ENCODE results near the gene MRRF.
"Not testable (repeated sequence)": the region's sequence is repeated elsewhere in the genome, so short reads cannot be mapped to it uniquely, and the experiment has no call there.

The MRRF gene

DNA sequence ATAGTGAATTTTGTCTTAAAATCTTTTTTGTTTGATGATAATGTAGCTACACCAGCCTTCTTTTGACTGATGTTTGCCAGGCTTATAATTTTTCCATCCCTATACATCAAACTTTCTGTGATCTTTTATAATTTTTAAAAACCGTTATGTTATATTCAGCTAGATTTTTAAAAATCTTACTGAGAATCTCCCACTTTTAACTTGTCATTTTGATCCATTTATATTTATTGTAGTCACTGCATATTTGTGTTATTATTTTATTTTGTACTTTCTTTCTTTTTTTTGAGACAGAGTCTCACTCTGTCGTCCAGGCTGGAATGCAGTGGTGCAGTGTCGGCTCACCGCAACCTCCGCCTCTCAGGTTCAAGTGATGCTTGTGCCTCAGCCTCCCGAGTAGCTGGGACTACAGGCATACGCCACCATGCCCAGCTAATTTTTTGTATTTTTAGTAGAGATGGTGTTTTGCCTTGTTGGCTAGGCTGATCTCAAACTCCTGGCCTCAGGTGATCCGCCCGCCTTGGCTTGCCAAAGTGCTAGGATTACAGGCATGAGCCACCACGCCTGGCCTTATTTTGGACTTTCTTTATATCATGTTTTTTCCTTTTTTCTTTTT is 12.7 kb downstream of the MRRF start:
- no peak for DNase-seq (ENCODE audit: low spot score)

DNA sequence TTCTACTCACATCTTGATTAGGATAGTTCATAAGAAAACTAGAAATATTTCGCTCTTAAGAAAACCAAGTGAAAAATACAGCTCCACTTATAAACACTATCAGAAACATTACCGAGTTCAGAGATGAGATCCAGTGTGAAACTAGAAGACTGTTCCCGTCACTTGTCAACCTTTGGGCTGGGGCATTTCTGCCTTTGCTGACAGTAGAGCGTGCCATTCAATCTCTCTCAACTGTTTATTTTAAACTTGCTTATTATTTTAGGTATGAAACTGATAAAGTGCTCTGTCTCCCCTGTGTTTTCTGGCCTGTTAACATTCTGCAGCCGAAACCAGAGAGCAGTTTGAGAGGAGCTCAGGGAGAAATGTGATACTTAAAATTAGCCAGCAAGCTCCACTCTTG is 16.7 kb downstream of the MRRF start:
- no peak for DNase-seq (ENCODE audit: low spot score)

DNA sequence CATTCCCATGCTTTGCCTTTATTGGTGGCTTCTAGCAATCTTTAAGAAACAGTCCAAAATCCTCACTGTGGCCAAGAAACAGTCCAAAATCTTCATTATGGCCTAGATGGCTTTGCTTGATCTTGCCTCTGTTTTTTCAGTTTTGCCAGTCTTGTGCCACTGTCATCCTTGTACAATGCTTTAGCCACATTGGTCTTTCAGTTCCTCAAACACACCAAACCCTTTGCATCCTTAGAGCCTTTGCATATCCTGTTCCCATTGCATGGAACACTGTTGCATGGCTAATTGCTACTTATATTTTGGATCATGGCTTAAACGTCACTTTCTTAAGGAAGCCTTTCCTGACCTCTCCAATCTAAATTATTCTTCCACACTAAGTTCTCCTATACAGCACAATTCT is 22.1 kb downstream of the MRRF start:
- DNase-seq (ENCODE audit: low spot score) = no peak

DNA sequence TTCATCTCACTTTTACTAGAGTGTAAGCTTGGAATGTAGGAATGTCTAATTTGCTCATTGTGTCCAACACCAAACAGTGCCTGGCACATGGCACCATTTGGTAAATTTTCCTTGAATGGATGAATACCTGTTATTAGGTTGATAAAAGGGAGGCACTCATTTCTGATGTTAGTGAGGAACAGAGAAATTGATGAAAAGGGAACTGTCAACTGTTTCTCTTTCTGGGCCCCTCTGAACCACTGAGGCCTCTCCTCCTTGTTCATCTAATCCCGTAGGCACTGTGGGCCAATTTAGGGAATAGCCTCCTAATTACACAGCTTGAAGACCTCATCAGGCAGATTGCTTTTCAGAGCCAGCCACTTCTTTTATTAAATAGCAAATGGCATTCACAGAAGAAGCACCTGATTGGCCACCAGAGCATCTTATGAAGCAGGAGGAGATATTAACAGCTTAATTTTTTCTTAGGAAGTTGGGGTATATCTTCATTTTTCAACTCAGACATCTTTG is 22.6 kb downstream of the MRRF start:
- DNase-seq (ENCODE audit: low spot score) = no peak

DNA sequence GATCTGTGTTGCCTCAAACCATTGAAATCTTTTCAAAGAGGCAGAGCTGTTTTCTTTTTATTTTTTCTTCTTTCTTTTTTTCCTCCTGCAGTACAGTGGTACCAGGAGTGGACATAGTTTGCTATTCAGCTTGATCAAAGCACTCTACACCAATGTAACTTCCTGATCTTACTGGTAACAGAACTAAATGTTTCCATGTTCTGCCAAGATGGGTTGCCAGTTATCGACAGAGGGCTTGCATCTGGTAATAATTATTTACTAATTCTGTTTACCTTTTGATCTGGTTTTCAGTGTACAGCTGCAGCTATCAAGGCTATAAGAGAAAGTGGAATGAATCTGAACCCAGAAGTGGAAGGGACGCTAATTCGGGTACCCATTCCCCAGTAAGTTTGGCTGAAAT is 26.8 kb downstream of the MRRF start:
- DNase-seq (ENCODE audit: low spot score) = no peak

DNA sequence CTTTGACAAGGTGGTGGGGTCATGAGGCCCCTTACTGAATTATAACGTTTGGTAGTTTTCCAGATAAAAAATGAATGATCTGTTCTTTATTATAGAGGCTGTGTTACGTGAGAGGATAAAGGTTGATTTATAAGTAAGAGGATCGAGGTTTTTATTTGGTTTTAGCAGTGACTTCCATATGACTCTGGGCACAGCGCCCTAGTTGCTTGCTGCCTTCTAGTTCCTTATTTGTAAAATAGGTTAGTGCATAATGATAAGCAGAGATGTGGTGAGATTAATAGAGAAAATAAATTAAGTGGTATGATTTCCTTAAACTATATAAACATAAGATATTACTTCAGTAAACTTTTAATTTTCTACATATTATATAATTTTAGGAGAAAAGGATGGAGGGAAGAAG is 29.8 kb downstream of the MRRF start:
- DNase-seq (ENCODE audit: low spot score) = no peak

- no peak for DNase-seq (ENCODE audit: low spot score)
Observed at GRCh38 chr9:122297512-122297911, 32.8 kb downstream of the MRRF start.

- DNase-seq (ENCODE audit: low spot score) = no peak
Observed at GRCh38 chr9:122302237-122303093, 37.8 kb downstream of the MRRF start.

GRCh38 chr9:122307061-122307460 is 42.4 kb downstream of the MRRF start:
- no peak for DNase-seq (ENCODE audit: low spot score)

- no peak for DNase-seq (ENCODE audit: low spot score)
Observed at GRCh38 chr9:122307925-122308324, 43.2 kb downstream of the MRRF start.

DNA sequence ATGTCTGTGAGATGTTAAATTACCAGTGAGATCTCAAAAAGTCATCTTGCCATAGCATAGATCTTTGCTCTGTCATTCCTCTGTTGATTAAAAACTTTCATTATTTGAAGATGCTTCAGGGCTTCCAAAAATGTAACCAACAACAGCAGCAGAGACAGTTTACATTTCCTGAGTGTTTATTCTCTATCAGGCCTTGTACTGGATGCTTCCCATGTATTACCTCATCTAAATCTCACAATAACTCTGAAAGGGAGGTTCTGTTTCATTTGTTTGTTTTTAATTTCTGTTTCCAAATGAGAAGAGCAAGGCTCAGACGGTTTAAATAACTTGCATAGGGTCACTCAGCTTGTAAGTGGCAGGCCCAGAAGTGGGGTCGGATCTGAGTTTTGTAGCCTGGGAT is 45.2 kb downstream of the MRRF start:
- no peak for DNase-seq (ENCODE audit: low spot score)

GRCh38 chr9:122314165-122314564 is 49.5 kb downstream of the MRRF start:
- no peak for DNase-seq (ENCODE audit: low spot score)

- DNase-seq (ENCODE audit: low spot score) = no peak
Observed at GRCh38 chr9:122315534-122315933, 50.9 kb downstream of the MRRF start.

- DNase-seq (ENCODE audit: low spot score) = no peak
Observed at GRCh38 chr9:122318284-122318683, 53.6 kb downstream of the MRRF start.

DNA sequence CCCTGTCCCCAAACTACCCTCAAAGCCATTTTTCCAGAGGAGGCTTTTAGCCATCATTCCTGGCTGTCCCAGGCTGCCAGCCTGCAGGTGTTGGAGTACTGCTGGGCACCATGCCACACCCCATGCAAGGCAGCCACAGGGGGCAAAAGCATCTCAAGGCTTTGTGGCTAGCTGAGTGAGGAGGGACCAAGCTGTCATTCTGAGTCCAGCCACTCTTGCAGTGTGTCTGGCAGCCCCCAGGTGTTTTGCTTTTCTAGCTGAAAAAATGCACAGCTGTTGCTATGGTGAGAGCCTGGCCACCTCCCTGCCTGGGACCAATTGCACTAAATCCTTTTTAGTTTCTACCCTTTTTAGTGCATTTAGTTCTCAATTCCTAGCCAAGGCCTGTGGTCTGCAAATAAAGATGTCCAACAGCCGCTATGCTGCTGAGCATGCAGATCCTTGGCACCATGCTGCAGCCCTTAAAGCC is 55.8 kb downstream of the MRRF start:
- no peak for DNase-seq (ENCODE audit: low spot score)

DNA sequence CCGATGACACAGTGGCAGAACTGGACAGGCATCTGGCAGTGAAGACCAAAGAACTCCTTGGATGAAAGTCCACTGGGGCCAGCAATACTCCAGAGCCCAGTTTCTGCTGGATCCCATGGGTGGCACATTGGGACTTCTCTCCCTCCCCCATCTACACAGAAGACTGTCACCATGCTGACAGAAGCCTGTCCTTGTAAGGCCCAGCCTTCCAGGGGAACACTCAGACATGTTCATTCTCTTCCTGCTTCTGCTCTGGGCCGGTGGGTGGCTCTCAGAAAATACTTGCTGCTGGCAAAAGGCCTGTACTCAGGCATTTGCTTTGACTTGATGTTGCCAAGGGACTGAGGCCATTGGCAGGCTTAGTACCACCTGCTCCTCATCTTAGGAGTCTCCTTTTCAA is 57.9 kb downstream of the MRRF start:
- no peak for DNase-seq (ENCODE audit: low spot score)

- DNase-seq (ENCODE audit: low spot score) = not testable (repeated sequence)
Observed at GRCh38 chr9:122324665-122325064, 60.0 kb downstream of the MRRF start.

DNA sequence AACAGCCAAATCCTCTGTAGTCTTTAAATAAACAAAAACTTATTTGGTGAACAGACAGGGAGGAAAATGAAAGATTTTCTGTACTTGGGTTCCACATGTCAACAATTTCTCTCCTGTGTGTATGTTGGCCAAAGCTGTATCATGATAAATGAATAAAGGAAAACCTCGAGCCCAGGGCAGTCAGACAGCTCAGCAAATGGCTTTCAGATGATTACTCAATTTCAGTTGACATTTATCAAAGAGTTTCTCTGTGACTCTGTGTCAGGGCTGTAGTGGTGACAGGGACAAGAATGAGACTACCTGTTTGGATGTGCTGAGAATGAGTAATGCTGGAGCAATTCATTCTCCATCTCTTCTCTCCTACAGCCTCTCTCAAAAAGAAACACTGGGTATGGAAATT is 60.4 kb downstream of the MRRF start:
- no peak for DNase-seq (ENCODE audit: low spot score)

- DNase-seq (ENCODE audit: low spot score) = no peak
Observed at GRCh38 chr9:122327175-122327574, 62.5 kb downstream of the MRRF start.

DNA sequence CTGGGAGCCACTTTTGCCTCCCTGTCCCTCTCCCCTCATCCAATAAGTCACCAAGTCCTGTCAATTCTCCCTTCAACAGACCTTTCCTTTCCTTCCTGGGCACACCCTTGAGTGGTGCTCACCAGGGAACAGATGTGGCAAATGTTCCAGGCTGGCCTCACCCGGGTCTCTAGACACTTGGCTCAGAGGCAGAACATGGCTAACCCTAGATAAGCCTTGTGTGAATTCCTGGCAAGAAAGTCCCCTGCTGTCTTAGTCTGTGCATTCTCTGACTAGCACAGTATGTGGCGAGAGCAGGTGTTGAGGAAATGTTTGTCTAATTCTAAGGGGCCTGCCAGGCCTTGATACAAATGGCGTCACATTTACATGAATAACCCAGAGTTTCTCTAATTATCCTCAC is 64.9 kb downstream of the MRRF start:
- DNase-seq (ENCODE audit: low spot score) = no peak

GRCh38 chr9:122330466-122330865 is 65.8 kb downstream of the MRRF start:
- not testable (repeated sequence) for DNase-seq (ENCODE audit: low spot score)

GRCh38 chr9:122331523-122331927 is 66.8 kb downstream of the MRRF start:
- DNase-seq (ENCODE audit: low spot score) = no peak

DNA sequence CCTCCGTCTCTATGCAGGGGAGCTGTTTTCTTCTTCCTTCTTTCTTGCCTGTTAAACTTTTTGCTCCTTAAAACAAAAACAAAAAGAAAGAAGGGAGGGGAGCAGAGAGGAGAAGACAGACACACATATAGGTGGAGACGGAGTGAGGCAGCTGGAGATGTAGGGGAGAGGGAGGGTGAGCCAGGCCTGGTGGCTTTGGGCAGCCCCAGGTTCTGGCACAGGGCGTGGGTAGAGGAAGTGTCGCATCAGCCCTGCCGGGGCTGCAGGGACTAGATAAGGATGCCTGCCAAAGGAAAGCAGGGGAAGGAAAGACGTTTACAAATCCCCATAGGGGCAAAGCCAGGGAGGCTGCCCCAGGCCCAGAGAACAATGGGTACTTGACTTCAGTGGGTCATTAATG is 67.4 kb downstream of the MRRF start:
- DNase-seq (ENCODE audit: low spot score) = no peak
